Calu3 (cell line): ENCODE data around the gene FZD10. TPM values are rescaled to one million over a fixed set of nuclear protein-coding genes. Genes with fewer than 3 reads are reported as not detected.

Source experiments
- BruUV-seq: library from RNA; stranded (reverse); fragments of 400-500 nt; replicated peaks from 2 replicates; lab custom pipeline; 2021; lab: Mats Ljungman, UMichigan
- CTCF ChIA-PET: fragments of 300-600 bp; sonication (Branson Sonifier 250); formaldehyde crosslinking; loops from one replicate; lab custom pipeline; 2022; ENCODE audit warnings: antibody characterized with exemption; lab: Charles Lee
- DNase-seq: peaks from one replicate; pipeline ENCODE4 v3.0.0; 2022
- H3K27ac Mint-ChIP-seq: one replicate; pipeline ENCODE4 v1.8.0; 2022; ENCODE audit warnings: mixed read lengths; ENCODE audit not compliant: unreplicated experiment
- H3K27me3 Mint-ChIP-seq: one replicate; pipeline ENCODE4 v1.8.0; 2022; ENCODE audit warnings: mixed read lengths; ENCODE audit not compliant: unreplicated experiment
- H3K36me3 Mint-ChIP-seq: one replicate; pipeline ENCODE4 v1.8.0; 2022; ENCODE audit warnings: mild to moderate bottlenecking, moderate library complexity, mixed read lengths; ENCODE audit not compliant: insufficient read depth, unreplicated experiment
- H3K4me1 Mint-ChIP-seq: one replicate; pipeline ENCODE4 v1.8.0; 2022; ENCODE audit warnings: mild to moderate bottlenecking, low read depth, mixed read lengths; ENCODE audit not compliant: unreplicated experiment
- H3K4me3 Mint-ChIP-seq: one replicate; pipeline ENCODE4 v1.8.0; 2022; ENCODE audit warnings: mild to moderate bottlenecking, low read depth, moderate library complexity, mixed read lengths; ENCODE audit not compliant: unreplicated experiment
- H3K9me3 Mint-ChIP-seq: one replicate; pipeline ENCODE4 v1.8.0; 2022; ENCODE audit warnings: low read depth, mixed read lengths; ENCODE audit not compliant: unreplicated experiment
- intact Hi-C: fragments of 100-400 bp; cut with micrococcal nuclease; formaldehyde crosslinking; loops from one replicate; pipeline ENCODE4 v1.10.0; 2022; ENCODE audit not compliant: unreplicated experiment
- total RNA-seq: library from RNA; stranded (reverse); gene quantifications from 2 replicates; pipeline ENCODE4 v1.2.3, GENCODE V29; 2022
- TF ChIP-seq, protein P1 (sequence below): fragments of 200-600 bp; IDR thresholded peaks from one replicate; pipeline ENCODE4 v1.8.0; 2022; ENCODE audit warnings: antibody characterized with exemption; ENCODE audit not compliant: unreplicated experiment

The FZD10 gene
- total RNA-seq, 1 experiment from 2014 or later = not detected

DNA sequence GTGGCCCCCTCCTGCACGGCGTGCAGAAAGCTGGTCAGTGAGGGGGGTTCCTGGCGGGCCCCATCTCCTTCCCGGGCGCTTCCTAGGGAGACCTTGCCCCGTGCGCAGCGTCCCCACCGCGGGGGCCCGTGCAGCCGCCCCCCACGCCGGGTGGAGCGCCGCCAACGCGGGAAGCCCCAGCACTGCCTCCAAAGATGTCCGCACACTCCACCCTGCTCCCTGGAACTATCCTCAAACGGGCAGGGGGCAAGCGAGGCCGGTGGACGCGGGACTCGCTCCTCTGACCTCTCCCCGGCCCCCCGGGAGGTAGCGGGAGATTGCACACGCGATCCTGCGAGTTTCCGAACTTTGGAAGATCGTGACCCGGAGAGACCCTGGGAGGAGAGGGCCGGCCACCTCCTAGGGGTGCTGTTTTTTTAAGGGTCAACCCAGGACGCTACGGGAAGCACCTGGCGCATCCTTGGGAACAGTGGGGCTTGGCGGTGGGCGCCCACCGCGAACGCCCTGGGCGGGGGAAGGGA, 1.5 kb upstream of the FZD10 start:
- DNase-seq = no peak
- H3K4me3 Mint-ChIP-seq = no peak overlapping the region
- H3K4me1 Mint-ChIP-seq = no peaks in the 10 kb centered on the region
- no peak overlapping the region for H3K27ac Mint-ChIP-seq
- TF ChIP-seq, protein P1, sequence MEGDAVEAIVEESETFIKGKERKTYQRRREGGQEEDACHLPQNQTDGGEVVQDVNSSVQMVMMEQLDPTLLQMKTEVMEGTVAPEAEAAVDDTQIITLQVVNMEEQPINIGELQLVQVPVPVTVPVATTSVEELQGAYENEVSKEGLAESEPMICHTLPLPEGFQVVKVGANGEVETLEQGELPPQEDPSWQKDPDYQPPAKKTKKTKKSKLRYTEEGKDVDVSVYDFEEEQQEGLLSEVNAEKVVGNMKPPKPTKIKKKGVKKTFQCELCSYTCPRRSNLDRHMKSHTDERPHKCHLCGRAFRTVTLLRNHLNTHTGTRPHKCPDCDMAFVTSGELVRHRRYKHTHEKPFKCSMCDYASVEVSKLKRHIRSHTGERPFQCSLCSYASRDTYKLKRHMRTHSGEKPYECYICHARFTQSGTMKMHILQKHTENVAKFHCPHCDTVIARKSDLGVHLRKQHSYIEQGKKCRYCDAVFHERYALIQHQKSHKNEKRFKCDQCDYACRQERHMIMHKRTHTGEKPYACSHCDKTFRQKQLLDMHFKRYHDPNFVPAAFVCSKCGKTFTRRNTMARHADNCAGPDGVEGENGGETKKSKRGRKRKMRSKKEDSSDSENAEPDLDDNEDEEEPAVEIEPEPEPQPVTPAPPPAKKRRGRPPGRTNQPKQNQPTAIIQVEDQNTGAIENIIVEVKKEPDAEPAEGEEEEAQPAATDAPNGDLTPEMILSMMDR = no peak
- CTCF ChIA-PET = no interaction called here
- H3K9me3 Mint-ChIP-seq = peaks cover 6% of the 10 kb centered on the region
- BruUV-seq = no TSS peak
- intact Hi-C loops = no loop called here
- H3K27me3 Mint-ChIP-seq = no peaks in the 10 kb centered on the region
- H3K36me3 Mint-ChIP-seq = no peaks in the 10 kb centered on the region

DNA sequence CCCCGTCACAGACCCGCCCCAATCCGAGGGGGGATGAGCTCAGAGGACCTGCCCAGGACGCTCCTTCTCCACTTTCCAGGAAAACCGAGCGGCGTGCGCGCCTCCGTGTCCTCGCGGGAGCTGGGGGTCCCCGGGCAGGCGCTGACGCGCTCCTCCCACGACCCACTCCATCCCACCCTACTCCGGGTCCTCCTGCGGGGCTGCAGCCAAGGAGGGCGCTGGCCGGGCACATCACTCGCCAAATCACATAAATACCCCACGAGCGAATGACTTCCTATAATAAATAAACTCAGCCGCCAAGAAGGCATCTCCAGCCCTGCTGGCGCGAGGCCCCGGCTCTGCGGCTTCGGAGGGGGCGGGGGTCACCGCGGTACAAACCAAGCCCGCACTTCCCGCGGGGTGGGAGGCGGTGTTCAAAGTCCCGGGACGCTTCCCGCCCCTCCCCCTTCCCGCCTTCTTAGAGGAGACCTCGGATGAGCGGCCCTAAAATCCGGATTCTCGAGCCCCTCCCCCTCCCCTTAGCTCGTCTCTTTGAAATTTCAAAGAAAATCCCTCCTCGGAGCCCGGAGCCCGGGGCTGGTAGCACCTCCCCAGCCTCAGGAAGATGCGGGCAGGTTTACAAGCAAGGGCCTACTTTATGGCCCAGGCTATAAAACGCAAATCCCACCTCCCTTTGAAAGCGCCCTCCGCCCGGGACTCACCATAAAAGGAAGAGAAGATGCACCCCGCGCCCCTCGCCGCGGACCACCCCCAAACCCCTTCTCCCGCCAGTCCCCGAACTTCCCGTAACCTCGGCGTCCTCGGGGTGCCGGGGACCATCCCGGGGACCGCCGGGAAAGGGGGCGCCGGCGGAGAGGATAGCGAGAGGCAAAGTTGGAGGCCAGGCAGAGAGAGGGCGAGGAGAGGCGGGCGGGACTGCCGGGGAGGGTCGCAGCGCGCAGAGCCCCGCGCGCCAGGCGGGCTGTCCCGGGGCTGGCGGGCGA, 712 bp upstream of the FZD10 start:
- DNase-seq = no peak

DNA sequence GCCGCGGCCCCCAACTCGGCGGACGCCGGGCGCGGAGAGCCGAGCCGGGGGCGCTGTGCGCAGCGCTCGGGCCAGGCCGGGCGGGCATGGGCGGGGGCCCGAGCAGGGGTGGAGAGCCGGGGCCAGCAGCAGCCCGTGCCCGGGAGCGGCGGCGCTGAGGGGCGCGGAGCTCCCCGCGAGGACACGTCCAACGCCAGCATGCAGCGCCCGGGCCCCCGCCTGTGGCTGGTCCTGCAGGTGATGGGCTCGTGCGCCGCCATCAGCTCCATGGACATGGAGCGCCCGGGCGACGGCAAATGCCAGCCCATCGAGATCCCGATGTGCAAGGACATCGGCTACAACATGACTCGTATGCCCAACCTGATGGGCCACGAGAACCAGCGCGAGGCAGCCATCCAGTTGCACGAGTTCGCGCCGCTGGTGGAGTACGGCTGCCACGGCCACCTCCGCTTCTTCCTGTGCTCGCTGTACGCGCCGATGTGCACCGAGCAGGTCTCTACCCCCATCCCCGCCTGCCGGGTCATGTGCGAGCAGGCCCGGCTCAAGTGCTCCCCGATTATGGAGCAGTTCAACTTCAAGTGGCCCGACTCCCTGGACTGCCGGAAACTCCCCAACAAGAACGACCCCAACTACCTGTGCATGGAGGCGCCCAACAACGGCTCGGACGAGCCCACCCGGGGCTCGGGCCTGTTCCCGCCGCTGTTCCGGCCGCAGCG, 639 bp downstream of the FZD10 start:
- CTCF ChIA-PET = no interaction called here
- H3K36me3 Mint-ChIP-seq = no peaks in the 10 kb centered on the region

More for the DNA sequence above, 712 bp upstream of the FZD10 start:
- intact Hi-C loops = no loop called here
- CTCF ChIA-PET = no interaction called here
- no TSS peak for BruUV-seq
- Mint-ChIP-seq H3K27me3 (no peaks in the 10 kb centered on the region), H3K9me3 (peaks cover 9% of the 10 kb centered on the region), H3K27ac (no peak overlapping the region), H3K4me3 (no peak overlapping the region), H3K36me3 (no peaks in the 10 kb centered on the region), H3K4me1 (no peaks in the 10 kb centered on the region)
- TF ChIP-seq, protein P1 = no peak

More for the DNA sequence above, 639 bp downstream of the FZD10 start:
- Mint-ChIP-seq H3K9me3 (peaks cover 16% of the 10 kb centered on the region), H3K27me3 (no peaks in the 10 kb centered on the region), H3K4me1 (no peaks in the 10 kb centered on the region), H3K27ac (no peak overlapping the region), H3K4me3 (no peak overlapping the region)
- intact Hi-C loops = no loop called here
- no peak for DNase-seq
- TF ChIP-seq, protein P1 = no peak
- BruUV-seq = no TSS peak
